ENCODE measurements around the gene ASCL2. TPM values are rescaled to one million over a fixed set of nuclear protein-coding genes. Genes with fewer than 3 reads are reported as not detected.

The ASCL2 gene
- total RNA-seq, 3 donors from 2014 or later (not counting 1 experiment from before 2014, with no cell fraction given), result 10.8 to 16.8 (median 16.0) TPM

DNA sequence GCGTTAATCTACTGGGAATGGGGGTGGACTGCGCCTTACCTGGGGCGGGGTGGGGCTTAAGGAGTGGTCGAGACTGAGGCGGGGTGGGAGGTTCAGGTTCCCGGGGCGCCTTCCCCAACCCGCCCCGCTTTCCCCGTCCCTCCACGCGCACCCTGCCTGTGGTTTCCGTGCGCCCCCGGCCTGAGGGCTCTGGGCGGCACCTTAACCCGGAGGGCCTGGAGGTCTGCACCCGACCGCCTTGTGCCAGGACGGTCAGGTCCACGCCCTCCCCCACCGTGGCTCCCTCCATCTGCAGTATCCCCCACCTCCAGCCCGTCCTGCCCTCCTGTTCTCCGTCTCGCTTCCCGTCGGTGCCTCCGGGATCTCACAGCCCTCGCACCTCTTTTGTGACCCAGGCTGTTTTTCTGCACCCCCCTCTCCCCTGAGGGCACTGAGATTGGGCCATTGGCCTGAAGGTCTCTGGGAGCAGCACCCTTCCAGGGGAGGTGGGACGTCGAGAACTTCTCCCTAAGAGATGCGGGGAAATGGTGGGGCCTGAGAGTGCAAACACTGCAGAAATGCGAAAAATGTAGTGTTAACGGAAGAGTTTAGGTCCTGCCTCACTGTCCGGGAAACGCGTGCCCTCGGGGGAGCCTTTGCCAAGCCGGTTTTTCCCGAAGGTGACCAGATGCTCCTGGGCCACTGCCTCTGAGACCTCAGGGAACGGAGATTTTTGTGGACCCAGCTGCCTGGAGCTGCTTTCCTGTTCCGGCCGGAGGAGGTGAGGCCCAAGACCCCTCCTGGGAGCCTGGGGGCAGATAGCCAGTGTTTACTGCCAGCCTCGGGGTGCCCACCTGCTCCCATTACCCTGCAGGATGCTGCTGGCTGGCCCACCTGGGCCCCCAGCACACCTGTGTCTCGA lies 1.2 kb upstream of the ASCL2 start:
- ATAC-seq (no peak), DNase-seq (peak in 1 of 2 donors; percentile 15)
- intact Hi-C loops (cut with micrococcal nuclease), result loop anchor here (2.0 kb wide), 1 partner anchor 75 kb away; no protein-coding TSS in a partner anchor
- no peaks in the 10 kb centered on the region for H3K27me3 Mint-ChIP-seq (ENCODE audit: low read depth in 2 of 2)
- Histone ChIP-seq H3K27ac (ENCODE audit: low read length) (no peak overlapping the region), H3K9me3 (ENCODE audit: control insufficient read depth, insufficient read depth, low read length) (no peaks in the 10 kb centered on the region), H3K36me3 (ENCODE audit: control insufficient read depth, insufficient read depth, low read length) (no peaks in the 10 kb centered on the region), H3K4me3 (ENCODE audit: low read length) (no peak overlapping the region), H3K4me1 (ENCODE audit: control insufficient read depth, insufficient read depth, low read length) (peaks cover 41% of the 10 kb centered on the region), H3K27me3 (ENCODE audit: control insufficient read depth, insufficient read depth, low read length) (peaks cover 2% of the 10 kb centered on the region)
- H3K36me3 Mint-ChIP-seq, result no peaks in the 10 kb centered on the region
- H3K9me3 Mint-ChIP-seq, result no peaks in the 10 kb centered on the region
- peaks cover 12 to 33% of the 10 kb centered on the region in 2 donors for H3K4me1 Mint-ChIP-seq
- TF ChIP-seq, protein P1, sequence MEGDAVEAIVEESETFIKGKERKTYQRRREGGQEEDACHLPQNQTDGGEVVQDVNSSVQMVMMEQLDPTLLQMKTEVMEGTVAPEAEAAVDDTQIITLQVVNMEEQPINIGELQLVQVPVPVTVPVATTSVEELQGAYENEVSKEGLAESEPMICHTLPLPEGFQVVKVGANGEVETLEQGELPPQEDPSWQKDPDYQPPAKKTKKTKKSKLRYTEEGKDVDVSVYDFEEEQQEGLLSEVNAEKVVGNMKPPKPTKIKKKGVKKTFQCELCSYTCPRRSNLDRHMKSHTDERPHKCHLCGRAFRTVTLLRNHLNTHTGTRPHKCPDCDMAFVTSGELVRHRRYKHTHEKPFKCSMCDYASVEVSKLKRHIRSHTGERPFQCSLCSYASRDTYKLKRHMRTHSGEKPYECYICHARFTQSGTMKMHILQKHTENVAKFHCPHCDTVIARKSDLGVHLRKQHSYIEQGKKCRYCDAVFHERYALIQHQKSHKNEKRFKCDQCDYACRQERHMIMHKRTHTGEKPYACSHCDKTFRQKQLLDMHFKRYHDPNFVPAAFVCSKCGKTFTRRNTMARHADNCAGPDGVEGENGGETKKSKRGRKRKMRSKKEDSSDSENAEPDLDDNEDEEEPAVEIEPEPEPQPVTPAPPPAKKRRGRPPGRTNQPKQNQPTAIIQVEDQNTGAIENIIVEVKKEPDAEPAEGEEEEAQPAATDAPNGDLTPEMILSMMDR (IDR thresholded peaks at IDR 0.05), result no peak
- H3K27ac Mint-ChIP-seq, result peak overlapping the region in 1 of 2 donors; percentile 46
- peak overlapping the region; percentile 61 for H3K4me3 Mint-ChIP-seq
- WGBS (ENCODE audit: insufficient coverage), result 40% methylated on average over 45 of the region's 45 CpGs

DNA sequence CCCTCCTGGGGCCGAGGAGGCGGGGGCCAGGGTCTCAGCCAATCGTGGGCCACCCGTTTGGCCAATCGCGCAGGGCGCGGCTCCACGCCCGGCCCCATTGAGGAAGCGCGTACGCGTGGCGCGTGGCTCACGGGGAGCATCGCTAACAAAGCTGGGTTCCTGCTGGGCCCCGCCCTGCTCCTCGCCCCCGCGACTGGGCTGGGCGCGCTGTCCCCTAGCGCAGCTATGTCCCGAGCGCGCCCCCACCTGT lies 614 bp upstream of the ASCL2 start:
- peak overlapping the region in 1 of 2 donors; percentile 70 for H3K27ac Mint-ChIP-seq
- TF ChIP-seq, protein P1 (IDR thresholded peaks at IDR 0.05), result no peak
- H3K9me3 Mint-ChIP-seq, result no peaks in the 10 kb centered on the region
- Histone ChIP-seq H3K4me3 (ENCODE audit: low read length) (peak overlapping the region; percentile 42), H3K27ac (ENCODE audit: low read length) (no peak overlapping the region), H3K27me3 (ENCODE audit: control insufficient read depth, insufficient read depth, low read length) (peaks cover 2% of the 10 kb centered on the region), H3K9me3 (ENCODE audit: control insufficient read depth, insufficient read depth, low read length) (no peaks in the 10 kb centered on the region), H3K36me3 (ENCODE audit: control insufficient read depth, insufficient read depth, low read length) (no peaks in the 10 kb centered on the region), H3K4me1 (ENCODE audit: control insufficient read depth, insufficient read depth, low read length) (peaks cover 47% of the 10 kb centered on the region)
- peak; percentile 75 to 77 for DNase-seq
- no peaks in the 10 kb centered on the region for H3K36me3 Mint-ChIP-seq
- H3K4me3 Mint-ChIP-seq, result peak overlapping the region; percentile 25
- no peaks in the 10 kb centered on the region for H3K27me3 Mint-ChIP-seq (ENCODE audit: low read depth in 2 of 2)
- WGBS (ENCODE audit: insufficient coverage), result 3% methylated on average over 28 of the region's 28 CpGs
- peak; percentile 76 to 88 (median 78) for ATAC-seq
- intact Hi-C loops (cut with micrococcal nuclease), result loop anchor here (2.0 kb wide), 1 partner anchor 74 kb away; no protein-coding TSS in a partner anchor
- H3K4me1 Mint-ChIP-seq, result peaks cover 18 to 37% of the 10 kb centered on the region in 2 donors

DNA sequence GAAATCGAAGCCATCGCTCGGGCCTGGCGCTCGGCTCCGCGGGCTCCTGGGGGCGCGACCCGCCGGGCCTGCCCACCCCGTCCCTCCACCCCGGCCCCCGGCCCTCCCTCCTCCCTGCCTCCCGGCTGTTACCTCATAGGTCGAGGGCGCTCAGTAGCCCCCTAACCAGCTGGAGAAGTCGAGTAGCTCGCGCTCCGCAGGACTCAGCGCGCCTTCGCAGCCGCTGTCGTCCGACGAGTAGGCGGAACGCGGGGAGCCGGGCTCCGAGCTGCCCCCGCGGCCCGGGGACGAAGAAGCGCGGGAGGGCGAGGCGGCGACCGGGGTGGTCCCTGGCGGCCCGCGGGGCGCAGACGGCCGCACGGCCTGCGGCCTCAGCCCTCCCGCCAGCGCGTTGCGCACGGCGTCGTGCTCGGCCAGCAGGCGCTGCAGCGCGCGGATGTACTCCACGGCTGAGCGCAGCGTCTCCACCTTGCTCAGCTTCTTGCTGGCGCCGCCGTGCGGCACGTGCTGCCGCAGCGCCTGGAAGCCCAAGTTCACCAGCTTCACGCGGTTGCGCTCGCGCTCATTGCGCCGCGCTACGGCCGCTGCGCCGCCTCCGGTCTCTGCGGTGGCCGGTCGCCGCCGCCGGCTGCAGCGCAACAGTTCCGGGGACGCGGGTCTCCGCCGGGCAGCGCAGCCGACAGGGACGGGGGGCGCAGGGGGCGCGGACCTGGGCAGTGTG lies 627 bp downstream of the ASCL2 start:
- Histone ChIP-seq H3K4me1 (ENCODE audit: control insufficient read depth, insufficient read depth, low read length) (peaks cover 56% of the 10 kb centered on the region), H3K27ac (ENCODE audit: low read length) (peak overlapping the region; percentile 49), H3K27me3 (ENCODE audit: control insufficient read depth, insufficient read depth, low read length) (peaks cover 2% of the 10 kb centered on the region), H3K4me3 (ENCODE audit: low read length) (peak overlapping the region; percentile 49), H3K36me3 (ENCODE audit: control insufficient read depth, insufficient read depth, low read length) (no peaks in the 10 kb centered on the region), H3K9me3 (ENCODE audit: control insufficient read depth, insufficient read depth, low read length) (no peaks in the 10 kb centered on the region)
- ATAC-seq (peak; percentile 41 to 54 (median 51)), DNase-seq (peak; percentile 56 to 82)
- H3K27me3 Mint-ChIP-seq (ENCODE audit: low read depth in 2 of 2), result no peaks in the 10 kb centered on the region
- WGBS (ENCODE audit: insufficient coverage), result 2% methylated on average over 102 of the region's 104 CpGs
- TF ChIP-seq, protein P1 (IDR thresholded peaks at IDR 0.05), result peak; percentile 27
- peaks cover 30 to 49% of the 10 kb centered on the region in 2 donors for H3K4me1 Mint-ChIP-seq
- no peaks in the 10 kb centered on the region for H3K36me3 Mint-ChIP-seq
- intact Hi-C loops (cut with micrococcal nuclease), result loop anchor here (2.0 to 5.0 kb wide), 2 partner anchors 33 to 73 kb away; partner anchors contain the start of genes C11orf21 and TSPAN32
- H3K27ac Mint-ChIP-seq, result peak overlapping the region in 1 of 2 donors; percentile 77
- peak overlapping the region; percentile 86 for H3K4me3 Mint-ChIP-seq
- no peaks in the 10 kb centered on the region for H3K9me3 Mint-ChIP-seq

Data from natural killer cell (primary cell).